NOMO-1 (cell line): ENCODE data around the gene UPK3B.
"Not testable (repeated sequence)": the region's sequence is repeated elsewhere in the genome, so short reads cannot be mapped to it uniquely, and the experiment has no call there.

ENCODE experiments used
- DNase-seq, 2 experiments: peaks; one replicate each; lab custom pipeline; 2025; ENCODE audit not compliant: unreplicated experiment in 2 of 2; lab: John Stamatoyannopoulos, UW

UPK3B gene

GRCh38 chr7:76509931-76510877 is at the start of gene UPK3B:
TSS of gene UPK3B (plus strand) at chr7:76510552. CDS start at chr7:76510653, 101 bp downstream.
- DNase-seq, result no peak

DNA sequence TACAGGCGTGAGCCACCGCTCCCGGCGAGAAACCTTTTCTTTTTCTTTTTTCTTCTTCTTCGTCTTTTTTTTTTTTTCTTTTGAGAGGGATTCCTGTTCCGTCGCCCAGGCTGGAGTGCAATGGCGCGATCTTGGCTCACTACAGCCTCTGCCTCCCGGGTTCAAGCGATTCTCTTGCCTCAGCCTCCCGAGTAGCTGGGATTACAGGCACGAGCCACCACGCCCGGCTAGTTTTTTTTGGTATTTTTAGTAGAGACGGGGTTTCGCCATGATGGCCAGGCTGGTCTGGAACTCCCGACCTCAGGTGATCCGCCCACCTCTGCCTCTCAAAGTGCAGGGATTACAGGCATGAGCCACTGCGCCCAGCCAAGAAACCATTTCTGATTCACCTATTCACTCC is 49.6 kb upstream of the UPK3B start:
- not testable (repeated sequence) for DNase-seq

- not testable (repeated sequence) for DNase-seq
These were observed 48.8 kb upstream of the UPK3B start, which contains the start of gene DTX2 for GRCh38 chr7:76461464-76462101. TSS of gene DTX2 (plus strand) at chr7:76461709. CDS start at chr7:76480510, 18,801 bp downstream.

- DNase-seq, result not testable (repeated sequence)
These were observed 48.0 kb upstream of the UPK3B start for GRCh38 chr7:76462271-76462882.

DNA sequence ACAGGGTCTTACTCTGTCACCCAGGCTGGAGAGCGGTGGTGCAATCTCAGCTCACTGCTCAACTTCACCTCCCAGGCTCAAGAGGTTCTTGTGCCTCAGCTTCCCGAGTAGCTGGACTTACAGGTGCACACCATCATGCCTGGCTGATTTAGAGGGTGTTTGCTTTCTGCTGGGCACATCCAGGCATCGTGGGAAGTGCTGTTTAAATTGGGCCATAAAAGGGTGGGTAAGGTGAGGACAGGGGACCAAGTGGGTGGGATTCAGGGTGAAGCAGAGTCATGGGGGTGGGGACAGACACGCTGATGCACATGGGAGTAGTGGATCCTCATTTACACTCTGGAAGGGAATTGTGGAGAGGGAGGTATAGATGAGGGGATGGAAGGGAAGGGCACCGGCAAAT is 45.4 kb upstream of the UPK3B start:
- not testable (repeated sequence) for DNase-seq

DNA sequence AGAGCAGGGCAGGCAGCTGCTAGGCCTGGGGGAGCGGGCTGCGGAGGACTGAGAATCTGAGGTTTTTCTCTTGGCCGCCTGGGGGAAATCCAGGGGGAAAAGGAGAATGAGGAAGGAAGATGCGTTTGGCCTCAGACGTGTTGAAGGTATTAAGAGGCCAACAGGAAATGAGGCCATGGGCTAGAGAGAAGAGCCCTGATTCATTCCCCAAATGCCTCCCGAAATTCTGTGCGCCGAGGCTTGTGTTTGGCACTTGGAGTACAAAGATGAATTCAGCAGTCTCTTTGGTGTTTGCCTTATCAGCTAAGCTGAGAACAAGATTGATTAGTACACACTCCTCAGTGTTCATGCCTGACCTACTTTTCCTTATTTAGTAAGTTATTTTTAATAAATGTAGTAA is 44.4 kb upstream of the UPK3B start:
- not testable (repeated sequence) for DNase-seq

DNA sequence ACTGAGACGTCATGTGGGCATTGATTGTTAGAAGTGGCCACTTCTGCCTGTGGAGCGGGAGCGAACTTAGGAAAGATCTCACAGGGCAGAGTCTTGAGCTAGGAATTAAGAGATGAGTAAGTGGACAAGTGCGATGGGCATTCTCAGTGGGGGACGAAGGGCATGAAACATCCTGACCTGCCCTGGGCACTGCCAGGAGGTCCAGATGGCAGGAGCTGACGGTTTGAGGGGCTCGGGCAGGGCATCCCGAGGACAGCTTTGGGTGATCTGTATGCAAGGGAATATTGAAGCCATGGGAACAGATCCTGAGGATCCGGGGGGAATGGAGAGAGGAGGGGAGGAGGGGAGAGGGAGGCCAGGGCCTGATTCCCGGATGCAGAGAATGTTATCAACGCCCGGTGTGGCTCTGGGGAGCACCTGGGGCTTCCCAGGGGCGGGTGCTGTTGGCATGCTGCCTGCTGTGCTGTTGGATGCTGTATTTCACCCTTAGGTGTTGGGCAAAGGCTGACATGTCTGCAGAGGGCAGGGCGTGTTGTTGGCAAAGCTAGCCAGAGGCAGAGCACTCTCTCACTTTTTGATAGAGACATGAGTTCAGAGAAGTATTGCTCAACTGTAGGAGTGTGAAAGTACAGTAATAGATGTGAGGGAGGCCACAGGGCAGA is 42.5 kb upstream of the UPK3B start:
- not testable (repeated sequence) for DNase-seq

DNA sequence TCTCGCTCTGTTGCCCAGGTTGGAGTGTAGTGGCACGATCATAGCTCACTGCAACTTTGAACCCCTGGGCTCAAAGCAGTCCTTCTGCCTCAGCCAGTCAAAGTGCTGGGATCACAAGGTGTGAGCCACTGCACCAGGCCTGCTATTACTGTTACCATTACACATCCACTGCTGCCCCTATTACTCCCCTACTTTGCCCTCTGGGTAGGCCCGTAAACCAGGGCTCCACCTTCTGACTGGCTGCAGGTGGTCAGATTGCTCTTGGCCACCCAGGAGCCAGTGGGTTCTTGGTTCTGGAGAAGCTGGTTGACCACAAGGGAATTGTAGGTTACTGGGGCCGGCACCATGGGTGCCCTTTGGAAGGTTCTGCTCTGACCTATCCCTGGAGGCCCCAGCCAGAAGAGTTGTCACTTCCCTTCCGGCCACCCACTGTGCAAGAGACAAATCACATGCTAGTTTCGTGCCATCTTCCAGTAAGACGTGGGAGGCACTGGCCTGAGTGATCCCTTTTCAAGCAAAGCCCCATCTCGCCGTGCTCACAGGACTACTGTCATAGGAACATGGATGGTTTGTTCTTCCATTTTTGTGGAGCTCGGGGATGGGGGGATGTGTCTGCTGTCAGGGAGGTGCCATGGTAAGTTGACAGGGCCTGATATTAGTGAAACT is 38.7 kb upstream of the UPK3B start:
- not testable (repeated sequence) for DNase-seq

- not testable (repeated sequence) for DNase-seq
These were observed 37.3 kb upstream of the UPK3B start for GRCh38 chr7:76473097-76473496.

- not testable (repeated sequence) for DNase-seq
These were observed 34.1 kb upstream of the UPK3B start for GRCh38 chr7:76476280-76476679.

- not testable (repeated sequence) for DNase-seq
These were observed 33.4 kb upstream of the UPK3B start for GRCh38 chr7:76476742-76477474.

DNA sequence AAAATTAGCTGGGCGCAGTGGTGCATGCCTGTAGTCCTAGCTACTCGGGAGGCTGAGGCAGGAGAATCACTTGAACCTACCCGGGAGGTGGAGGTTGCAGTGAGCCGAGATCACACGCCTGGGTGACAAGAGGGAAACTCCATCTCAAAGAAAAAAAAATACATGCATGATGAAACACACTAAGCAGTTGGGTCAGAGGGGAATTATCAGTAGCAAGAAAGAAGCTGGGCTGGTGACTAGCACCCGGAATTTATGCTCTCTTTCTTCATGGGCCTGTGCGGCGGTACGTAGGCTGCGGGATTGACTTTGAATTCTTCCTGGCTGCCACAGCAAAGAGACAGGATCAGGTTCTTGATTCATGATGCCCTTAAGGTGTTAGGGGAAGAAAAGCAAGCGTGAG is 30.7 kb upstream of the UPK3B start:
- not testable (repeated sequence) for DNase-seq

DNA sequence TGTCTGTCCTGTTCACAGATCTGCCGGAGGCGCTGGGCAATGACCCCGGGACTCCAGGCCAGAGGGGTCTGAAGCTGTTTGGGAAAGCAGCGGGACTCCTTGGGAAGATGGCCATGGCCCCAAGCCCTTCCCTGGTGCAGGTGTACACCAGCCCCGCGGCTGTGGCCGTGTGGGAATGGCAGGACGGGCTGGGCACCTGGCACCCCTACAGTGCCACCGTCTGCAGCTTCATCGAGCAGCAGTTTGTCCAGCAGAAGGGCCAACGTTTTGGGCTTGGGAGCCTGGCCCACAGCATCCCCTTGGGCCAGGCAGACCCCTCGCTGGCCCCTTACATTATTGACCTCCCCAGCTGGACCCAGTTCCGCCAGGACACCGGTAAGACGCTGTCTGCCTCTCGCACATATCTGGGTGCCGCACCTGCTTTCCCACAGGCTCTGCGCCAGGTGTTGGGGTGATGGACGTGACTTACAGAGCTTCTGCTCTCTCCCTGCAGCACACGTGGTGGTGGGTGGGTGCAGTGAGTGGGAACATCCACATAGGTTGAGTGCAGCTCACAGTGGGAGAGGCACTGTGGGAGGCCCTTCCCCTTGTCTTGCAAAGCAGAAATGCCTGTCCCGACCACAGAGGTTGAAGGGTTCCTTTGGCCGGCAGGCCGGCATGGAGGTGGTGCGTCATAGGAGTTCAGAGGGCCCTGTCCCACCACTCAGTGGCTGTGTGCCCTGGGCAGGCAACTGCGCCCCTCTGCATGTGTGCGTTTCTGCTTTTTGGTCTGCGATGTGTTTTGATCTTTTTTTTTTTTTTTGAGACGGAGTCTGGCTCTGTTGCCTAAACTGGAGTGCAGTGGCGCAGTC is 29.7 kb upstream of the UPK3B start:
- DNase-seq, result not testable (repeated sequence)

GRCh38 chr7:76482660-76483059 is 27.7 kb upstream of the UPK3B start:
- not testable (repeated sequence) for DNase-seq

DNA sequence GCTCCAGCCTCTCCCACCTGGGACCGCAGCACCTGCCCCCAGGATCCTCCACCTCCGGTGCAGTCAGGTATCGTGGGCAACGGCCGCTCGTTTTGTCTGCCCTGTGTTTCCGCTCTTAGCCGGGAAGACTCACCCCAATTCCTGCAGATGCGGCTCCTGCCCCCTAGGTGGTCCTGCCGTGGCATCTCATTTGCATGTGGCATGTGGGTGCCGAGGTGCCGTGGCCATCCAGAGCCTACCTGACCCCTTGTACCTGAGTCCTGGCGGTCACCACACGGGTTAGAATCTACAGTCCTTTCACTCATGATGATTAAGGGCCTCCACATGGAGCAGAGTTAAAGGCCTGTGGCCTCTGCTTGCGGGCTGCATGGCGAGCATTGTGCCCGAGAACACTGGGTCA is 27.3 kb upstream of the UPK3B start:
- DNase-seq, result not testable (repeated sequence)

DNA sequence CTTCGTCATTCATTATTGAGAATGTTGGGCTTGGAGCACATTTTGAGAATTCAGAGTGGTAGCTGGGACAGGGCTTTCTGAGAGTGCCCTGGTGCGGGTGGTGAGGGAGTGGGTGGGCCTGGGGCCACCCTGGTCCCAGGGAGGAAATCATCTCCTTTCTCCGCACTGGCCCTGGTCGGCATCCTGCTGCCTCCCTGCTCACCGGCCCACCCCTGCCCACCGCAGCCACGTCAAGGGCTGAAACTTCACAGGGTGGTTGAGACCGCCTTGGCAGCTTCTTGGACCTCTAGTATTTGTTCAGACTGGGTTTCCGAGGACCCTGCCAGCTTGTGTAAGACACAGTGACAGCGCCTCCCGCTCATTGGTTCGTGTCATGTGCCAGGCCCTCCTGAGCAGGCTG is 25.9 kb upstream of the UPK3B start:
- DNase-seq, result not testable (repeated sequence)

DNA sequence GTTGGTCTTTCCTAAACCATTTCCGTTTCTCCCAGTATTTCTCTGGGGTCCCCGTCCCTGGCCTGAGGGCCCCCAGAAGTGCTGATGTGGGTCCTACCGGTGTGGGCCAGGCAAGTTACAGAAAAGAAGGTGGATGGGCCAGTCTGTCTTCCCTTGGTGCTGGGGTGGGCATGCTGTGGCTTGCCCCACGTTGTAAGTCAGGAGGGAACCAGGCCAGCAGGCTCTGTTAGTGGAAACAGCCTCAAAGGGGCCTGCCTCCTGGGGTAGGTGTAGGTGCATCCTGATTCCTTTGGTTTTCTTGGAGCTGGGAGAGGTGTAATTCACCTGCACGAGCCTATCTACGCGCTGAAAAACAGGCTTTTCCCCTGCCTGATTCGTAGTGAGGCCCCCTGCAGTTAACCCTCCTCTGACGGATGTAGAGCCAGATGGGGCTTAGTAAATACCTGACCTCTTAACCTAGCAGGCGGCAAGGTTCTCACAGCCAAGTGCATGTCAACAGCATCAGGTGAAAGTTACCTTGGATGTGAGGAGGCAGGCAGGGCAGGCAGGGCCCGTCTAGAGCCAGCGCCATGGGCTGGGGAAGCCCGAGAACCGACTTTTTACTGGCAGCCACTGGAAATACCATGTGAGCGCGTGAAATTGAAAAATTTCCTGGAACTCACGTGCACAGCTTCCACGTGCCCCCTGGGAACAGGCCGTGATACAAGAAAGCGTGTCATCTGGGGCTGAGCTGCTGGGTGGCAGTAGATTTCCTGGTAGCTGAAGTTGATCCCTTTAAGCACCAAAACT is 24.3 kb upstream of the UPK3B start:
- DNase-seq, result not testable (repeated sequence)

DNA sequence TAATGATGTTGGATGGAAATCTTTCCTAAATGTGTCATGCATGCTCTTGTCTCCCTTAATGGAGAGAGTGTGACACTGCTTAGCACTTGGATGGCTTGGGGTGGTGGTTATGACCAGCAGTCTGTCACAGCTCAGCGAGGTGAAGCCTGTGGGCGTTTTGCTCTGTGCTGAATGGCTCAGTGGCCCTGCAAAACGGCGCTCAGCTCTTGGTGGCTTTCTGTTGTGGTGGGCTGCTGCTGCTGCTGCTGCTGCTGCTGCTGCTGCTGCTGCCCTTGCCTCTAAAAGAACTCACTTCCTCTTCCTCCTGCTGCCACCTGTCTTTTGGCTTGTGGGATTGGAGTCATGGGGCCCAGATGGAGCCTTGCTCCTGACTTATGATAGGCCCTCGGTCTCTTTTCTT is 23.7 kb upstream of the UPK3B start:
- not testable (repeated sequence) for DNase-seq
